NCI-H146 treated with DMSO at 0.1 percent for 48 hours (cell line): ENCODE results near the gene TMEM260.
"Not testable (repeated sequence)": the region's sequence is repeated elsewhere in the genome, so short reads cannot be mapped to it uniquely, and the experiment has no call there.

ENCODE experiments used
- DNase-seq: peaks from one replicate; lab custom pipeline; 2025; ENCODE audit not compliant: unreplicated experiment; lab: John Stamatoyannopoulos, UW

TMEM260 gene

DNA sequence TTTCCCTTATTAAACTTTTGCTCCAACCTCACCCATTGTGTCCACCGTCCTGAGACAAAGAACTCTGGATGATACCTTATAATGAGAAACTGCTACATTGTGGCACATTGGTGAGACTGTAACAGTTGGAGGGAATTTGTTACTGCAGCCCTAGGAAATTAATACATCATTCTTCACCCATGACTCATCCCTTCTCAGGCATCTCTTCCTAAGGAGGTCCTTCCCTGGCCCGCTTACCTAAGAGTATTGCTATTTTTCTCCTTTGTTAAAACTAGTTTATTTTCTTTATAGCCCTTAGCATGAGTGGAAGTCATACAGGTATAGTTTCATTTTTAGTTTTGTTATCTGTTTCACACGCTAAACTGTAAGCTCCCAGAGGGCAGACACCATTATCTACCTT lies 87.1 kb downstream of the TMEM260 start:
- DNase-seq = no peak

DNA sequence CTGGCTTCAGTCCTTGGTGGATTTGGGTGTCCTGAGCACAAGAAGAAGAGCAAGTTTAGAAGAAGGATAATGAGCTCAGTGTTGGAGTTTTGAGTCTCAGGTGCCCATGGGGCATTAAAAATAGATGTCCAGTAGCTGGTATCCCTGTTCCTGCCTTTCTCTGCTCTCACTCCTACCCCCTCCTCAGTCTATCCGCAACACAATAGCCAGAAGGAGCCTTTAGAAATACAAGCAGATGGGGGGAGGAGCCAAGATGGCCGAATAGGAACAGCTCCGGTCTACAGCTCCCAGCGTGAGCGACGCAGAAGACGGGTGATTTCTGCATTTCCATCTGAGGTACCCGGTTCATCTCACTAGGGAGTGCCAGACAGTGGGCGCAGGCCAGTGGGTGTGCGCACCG lies 87.7 kb downstream of the TMEM260 start:
- not testable (repeated sequence) for DNase-seq

DNA sequence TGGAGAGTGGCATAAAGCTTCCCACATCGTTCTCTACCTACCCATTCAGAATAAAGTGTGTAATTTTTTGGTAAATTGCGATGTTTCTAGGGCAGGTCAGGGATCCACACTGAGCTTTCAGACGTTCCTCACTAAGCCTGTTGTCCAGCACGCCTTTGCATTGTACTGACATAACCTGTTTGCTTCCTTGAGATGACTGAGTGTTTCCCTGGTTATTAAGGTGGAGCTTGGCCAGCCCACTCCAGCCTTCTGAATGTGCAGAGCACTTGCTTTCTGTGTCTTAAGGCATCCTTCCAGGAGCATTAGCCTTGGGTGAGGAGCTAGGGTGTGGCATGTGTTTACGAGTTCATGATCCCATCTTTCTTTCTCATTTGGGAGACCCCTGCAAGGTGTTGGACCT lies 96.4 kb downstream of the TMEM260 start:
- no peak for DNase-seq

GRCh38 chr14:56678838-56679237 lies 99.2 kb downstream of the TMEM260 start:
- no peak for DNase-seq

- DNase-seq = no peak
Observed at GRCh38 chr14:56686416-56686815, 106.8 kb downstream of the TMEM260 start.

GRCh38 chr14:56687123-56687522 lies 107.5 kb downstream of the TMEM260 start:
- DNase-seq = no peak

- no peak for DNase-seq
Observed at GRCh38 chr14:56694609-56695008, 115.0 kb downstream of the TMEM260 start.

DNA sequence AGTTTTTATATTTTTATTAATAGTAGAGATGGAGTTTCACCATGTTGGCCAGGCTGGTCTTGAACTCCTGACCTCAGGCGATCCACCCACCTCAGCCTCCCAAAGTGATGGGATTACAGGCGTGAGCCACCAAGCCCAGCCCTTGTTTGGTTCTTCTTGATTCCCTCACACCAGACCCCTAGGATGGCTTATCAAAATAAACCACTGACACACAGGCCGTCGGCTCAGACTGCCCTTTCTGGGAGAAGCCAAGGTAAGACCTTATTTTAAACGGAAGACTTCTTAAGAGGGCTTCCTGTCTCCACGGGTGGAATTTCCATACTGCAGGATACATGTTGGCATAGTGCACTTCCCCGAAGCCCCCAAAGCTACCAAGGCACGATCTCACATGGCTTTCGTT lies 115.6 kb downstream of the TMEM260 start:
- not testable (repeated sequence) for DNase-seq
